HG03469 (cell line): Measurements from ENCODE around the gene ZBTB7C.

Source experiments
- ATAC-seq: cut with Tn5 transposase; IDR thresholded peaks from one replicate; pipeline ENCODE4 v1.9.1; 2021; ENCODE audit warnings: mild to moderate bottlenecking, moderate library complexity, moderate number of reproducible peaks; ENCODE audit not compliant: unreplicated experiment

ZBTB7C gene

DNA sequence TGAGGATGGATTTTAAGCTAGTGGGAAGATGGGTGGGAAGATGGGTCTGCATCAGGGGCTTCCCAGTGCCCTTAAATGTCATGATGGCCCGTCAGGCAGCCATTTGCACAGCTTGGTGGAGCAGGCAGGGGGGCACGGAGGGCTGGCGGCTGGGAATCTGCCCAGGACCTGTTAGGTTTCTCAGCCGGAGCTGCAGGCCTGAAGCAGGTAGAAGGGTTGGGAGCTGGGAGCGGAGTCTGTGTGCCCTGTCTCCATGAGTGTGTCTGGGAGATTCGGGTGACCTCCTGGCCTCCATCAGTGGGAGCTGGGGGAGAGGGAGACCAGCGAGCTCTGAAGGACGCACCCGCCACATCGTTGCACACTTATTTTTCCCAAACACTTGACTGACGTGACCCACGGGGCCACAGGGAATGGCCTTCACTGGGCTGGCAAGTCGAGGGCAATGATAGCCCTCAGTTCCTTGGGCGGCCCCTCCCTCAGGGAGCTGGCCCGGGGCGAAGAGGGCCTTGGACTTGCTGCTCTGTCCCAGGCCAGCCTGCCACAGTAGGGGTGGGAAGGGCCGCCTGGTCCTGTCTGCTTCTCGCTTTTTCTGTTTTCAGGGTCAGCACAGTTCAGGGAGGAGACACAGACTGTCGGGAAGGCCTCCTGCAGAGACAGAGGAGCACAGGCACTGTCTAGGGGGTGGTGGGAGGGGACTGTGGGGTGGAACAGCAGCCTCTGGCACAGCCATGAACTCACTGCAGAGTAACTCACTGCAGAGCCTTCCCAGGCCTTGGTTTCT is 236.8 kb downstream of the ZBTB7C start:
- ATAC-seq: no peak

DNA sequence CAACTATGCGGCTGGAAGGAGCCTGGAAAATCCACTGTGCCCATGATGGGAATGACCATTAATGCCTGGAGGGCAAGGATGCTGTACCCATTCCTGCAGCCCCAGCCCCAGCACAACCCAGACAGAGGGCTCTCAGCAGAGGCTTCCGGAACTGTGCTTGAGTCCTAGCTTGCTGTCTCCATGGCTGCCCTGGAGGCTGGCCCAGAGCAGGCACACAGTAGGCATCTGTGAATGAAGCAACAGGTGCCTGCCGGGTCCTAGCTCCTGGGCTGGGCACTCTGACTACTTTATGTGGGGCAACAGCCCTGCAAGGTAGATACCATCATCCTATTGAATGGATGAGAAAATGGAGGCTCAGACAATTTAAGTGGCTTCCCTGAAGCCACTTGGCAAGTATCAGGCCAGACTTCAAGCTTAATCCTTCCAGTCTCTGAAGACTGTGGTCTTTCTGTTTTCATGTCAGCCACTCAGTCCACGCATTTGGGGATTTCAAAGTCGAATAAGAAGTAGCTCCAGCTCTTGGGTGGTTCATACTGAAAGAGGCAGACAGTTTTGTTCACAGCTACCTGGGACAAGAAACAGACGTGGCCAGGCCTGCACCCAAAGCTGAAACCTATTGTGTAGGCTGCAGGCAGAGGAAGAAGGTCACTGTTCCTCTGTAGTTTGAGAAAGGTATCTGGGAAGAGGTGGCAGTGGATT is 237.5 kb downstream of the ZBTB7C start:
- no peak for ATAC-seq

DNA sequence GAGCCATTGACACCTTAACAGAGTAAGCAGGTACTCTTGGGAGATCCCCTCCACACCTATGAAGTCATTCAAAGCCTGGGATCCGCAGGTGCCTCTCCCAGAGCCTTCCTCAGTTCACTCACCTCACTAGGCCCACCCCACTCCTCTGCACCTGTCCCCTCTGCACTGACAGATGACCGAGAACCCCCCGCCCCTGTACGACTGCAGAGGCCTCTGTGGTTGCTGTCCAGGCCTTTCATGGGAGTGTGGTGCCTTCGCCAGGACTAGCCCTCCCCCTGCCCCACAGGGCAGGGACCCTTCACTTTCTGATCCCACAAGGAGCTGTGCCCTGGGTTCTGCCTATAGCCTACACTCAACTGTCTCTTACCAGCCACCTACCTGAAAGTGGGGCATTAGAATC is 238.5 kb downstream of the ZBTB7C start:
- no peak for ATAC-seq

DNA sequence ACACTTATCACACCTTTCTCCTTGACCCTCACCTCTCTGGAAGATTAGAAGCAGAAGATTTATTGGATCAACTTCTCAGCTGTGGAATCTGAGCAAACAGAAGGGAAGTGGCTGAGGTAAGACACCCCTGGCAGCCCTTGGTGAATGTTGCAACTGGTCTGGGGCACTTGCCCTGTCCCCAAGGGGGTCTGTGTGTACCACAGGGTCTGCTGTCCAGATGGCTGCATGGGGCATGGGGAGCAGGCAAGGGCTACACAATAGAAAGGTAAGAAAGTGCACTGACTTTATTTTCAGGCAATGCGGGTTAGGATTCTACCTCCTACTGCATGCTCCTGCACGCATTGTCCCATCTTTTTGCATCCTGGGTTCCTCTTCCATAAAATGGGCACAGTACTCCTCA is 240.3 kb downstream of the ZBTB7C start:
- no peak for ATAC-seq

DNA sequence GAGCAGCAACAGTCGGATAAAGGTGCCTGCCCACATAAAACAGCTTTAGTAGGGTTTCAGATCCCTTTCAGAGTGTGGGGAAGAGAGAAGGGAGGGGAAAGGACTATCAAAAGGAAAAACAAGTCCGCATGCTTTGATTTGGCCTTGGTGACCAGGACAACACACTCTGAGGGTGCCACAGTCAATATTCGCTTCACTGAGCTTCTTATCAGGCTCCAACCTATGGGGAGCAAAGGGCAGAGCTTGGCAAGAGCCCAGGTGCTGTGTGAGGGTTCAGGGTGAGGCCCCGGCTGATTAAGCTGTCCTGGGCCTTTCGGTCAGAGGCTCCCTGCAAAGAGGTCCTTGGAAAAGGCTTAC is 241.3 kb downstream of the ZBTB7C start:
- ATAC-seq: no peak

DNA sequence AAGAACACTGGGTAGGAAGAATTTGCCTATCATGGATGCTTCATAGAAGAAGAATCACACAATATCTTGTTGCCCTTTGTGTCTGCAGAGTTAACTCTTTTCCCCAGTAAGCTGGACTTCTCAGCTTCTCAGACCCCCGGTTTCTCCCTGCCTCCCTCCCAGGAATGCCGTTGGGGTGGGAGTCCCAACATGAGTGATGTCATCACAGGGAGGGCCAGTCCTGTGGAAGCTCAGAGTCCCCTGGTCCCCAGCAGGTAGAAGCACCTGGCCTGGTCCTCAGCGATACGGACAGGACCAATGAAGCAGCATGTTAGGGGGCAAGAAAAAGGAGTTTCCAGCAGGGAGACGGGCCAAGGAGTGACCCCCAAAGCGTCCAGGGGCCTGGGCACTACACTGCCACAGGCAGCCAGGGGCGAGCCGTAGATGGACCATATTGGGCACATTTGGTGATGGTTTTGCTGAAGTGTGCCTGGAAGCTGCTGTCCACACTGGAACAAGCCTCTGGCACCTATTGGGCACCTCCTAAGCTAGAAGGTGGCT is 242.8 kb downstream of the ZBTB7C start:
- no peak for ATAC-seq

DNA sequence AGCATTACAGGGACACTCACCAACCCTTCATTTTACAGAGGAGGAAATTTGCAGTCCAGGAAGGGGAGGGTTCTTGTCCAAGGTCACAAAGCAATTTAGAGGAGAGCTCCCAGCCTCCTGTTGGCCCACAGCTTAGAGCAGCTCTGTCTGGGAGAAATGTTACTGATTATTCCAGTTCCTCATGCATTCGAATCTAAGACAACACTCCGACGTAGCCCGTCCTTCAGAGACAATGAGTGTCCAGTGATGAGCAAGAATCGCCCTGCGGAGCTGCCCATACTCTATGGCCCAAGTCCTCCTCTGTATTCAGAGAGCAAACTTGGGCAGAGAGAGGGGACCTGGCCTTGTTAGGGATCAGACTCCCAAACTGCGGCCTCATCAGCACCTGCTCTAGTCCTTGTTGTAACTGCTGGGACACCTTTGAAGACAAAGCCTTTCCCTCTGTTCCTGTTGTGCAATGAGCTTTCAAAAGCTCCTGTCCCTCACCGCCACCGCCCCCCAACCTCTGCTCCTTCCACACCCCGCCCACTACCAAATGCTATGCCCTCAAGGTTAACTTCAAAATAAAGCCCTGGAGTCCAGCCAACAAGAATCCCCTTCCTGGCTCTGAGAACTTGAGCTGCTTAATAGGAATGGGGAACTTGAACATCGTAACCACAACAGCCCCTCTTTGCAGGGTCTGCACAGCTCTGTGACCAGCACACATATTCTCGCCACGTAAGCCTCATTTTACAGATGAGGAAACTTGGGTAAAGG is 243.9 kb downstream of the ZBTB7C start:
- no peak for ATAC-seq

DNA sequence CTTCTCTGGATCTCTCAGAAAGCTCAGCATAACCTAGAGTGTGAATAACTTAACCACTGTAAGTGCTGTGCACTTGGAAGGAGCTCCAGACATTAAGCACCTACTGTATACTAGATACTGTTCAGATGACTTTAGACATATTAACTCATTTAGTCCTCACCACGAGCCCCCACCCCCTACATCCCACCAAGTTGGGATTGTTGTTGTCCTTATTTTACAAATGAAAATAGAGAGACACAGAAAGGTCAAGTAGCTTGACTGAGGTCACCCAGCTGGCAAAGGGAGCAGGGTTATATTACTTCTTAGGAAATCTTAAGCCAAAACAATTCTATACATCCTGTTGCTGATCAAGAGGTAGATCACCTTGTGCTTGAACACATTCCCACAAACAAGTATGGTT is 244.5 kb downstream of the ZBTB7C start:
- no peak for ATAC-seq

DNA sequence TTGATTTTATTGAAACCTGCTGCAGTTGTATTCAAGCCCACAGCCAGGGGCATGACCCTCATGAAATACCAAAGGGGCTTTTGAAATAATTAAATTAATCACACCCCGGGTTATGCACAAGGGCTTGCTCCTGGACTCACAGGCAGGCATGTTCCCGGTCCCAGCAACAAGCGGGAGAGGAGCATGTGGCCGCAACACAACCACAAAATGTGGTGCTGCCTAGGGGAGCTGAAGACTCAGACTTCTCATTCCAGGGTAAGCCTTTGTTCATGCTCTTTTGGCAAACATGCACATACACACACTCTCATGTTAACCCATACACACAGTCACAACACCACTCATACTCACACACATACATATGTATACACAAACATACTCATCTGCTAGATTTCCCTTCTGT is 245.1 kb downstream of the ZBTB7C start:
- ATAC-seq: no peak

DNA sequence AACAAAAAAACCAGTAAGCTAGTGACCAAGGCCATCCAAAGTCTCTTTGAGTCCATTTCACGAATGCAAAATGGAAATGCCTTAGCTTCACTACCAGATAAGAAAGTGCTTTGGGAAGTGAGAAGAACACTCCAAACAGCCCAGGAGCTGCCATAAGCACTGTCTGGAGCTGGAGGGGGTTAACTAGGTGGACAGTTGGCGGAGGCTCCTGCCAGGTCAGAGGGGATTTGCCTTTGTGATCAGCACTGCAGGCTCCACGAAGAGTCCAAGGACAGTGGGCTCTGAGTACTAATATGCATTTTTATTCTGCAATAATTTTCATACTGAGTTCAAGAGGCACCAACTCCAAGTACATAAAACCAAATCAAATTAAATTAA is 245.5 kb downstream of the ZBTB7C start:
- ATAC-seq: no peak

DNA sequence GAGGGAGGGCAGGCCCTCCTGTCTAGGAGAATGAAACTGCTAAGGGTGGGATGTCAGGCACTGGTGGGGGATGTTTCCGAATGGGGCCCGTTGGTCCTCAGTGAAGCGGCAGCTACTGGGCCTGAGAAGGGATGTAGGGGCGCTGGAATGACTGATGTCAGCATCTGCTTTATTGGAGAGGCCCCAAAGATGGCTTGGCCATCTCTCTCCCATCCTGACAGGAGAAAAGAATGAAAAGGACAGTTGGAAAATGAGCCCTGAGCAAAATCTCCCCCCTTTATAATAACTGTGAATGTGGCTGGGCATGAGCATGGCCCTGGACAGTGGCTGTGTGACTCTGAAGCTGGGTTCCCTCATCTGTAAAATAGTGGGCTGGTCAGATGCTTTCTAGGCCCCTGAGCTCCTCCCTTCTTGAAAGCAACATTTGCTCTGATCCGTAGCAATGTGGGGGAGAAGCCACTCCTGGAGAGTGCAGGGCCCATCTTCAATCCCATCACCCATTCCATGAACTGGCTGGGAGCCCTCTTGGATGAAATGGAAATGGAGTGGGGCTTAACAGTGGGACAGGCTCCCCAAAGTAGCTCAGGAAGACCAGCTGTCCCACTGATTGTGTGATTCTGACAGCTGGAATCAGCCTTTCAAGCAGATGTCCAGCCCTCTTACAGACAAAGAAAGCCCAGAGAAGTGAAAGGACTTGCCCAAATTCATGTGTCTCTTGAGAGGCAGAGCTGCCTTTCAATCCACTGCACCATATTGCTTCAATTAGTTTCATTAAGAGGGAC is 246.0 kb downstream of the ZBTB7C start:
- ATAC-seq: no peak

DNA sequence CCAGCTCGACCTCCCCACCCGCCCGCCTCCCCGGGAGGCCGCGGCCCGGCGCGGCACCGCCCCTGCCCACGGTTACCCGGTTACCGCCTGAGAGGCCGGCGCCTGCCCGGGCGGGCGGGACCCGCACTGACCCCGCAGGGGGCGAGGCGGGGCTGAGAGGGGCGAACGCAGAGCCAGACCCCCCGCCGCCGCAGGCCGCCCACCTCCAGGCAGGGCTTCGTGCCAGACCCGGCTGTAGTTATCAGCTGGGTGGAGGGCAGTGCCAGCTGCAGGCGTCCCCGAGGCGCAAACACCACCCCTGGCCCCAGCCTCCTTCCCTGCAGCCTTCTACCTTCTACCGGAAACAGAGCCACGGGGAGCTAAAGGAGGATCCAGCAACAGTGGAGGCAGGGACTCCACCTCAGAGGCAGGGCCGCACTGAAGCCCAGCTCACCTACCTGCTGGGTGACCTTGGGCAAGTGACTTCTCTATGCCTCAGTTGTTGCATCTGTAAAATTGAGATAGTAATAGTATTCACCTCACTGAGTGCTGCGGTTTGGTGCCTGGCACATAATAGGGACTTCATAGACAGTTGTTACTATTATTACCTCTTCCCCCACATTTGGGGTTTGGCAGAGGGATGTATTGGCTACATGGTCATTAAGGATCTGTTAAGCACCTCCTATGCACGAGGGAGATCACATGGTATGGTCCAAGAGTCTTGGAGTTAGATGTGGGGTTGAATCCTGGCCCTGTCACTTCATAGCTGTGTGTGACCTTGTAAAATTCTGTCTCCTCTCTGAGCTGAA is 247.1 kb downstream of the ZBTB7C start:
- no peak for ATAC-seq

DNA sequence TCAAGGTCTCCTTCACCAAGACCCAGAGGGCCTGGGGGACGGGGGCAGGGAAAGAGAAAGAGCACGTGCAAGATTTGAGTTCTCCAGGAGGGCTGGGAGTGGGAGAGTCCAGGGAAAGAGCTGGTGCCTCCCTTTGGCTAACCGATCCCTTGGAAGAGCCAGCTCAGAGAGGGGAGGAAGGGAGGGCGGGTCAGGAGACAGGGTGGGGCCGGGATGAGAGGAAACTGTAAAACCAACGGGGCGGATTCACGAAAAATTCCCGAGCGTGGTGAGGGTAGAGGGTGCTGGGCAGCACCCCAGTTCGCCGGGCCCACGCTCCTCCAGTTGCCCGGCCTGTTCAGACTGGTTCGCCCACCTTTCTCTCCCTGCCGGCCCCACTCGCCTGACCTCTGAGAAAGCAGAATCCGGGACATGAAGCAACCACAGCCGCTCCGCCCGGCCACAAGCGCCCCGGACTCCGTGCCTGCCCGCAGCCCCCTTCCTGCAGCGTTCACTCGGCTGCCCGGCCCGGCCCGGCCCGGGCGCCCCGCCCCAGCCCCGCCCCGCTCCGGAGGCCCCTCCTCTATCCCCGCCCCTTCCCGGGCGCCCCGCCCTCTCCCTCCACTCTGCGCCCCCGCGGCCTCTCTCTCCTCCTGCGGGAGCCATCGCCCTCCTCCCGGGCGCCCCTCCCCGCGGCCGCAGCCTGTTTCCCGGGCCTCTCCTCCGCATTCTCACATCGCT is 247.8 kb downstream of the ZBTB7C start:
- no peak for ATAC-seq

DNA sequence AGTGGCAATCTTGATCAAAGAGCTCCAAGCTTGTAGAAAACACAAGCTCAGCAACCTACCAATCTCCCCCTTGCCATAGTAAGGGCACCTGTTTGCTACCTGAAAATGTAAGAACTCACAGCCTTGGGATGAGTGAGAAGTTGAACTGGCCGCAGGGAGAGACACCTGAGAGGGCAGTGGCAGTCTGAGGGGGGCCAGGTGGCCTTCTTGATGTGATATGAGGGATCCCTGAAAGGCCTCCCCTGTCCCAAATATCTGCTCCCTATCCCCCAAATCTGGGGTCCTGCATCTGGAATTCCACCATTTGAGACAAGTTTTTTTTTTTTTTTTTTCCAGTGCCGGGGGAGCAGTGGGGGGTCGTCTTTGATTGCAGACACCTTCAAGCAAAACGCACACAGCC is 248.6 kb downstream of the ZBTB7C start:
- no peak for ATAC-seq

DNA sequence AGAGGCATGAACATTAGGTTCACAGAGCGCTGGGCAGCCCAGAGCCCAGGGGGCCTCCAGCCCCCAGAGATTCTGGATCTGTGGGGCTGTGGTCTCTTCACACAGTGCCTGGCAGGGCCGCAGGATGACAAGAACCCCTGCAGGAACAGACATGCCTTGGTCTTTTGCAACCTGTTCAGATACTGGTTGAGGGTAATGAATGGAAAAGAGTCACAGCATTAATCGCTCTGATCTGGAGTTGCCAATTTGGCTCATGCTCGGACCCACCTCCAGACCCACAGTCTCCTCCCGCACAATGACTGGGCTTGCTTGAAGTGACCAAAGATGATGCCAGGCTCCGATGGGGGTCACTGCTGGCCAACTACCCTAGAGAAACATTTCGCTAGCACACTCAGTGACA is 249.4 kb downstream of the ZBTB7C start:
- ATAC-seq: no peak

DNA sequence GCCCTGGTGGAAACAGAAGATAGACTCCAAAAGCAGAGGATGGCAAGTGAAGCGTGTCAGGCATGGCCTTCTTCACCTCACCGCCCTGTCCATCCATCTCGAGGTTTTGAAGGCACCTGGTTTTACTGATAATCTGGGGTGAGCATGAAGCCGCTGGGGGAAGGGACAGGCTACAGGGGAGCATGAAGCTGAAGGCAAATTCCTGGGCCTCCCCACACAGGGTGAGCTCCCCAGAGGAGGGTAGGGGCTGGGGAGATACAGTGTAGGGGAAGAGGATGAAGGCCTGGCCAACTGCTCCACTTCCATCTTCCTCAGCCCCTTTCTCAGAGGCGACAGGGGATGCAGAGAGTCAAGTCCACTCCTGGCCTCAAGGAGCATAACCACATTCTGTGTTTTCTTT is 250.5 kb downstream of the ZBTB7C start:
- ATAC-seq: no peak

DNA sequence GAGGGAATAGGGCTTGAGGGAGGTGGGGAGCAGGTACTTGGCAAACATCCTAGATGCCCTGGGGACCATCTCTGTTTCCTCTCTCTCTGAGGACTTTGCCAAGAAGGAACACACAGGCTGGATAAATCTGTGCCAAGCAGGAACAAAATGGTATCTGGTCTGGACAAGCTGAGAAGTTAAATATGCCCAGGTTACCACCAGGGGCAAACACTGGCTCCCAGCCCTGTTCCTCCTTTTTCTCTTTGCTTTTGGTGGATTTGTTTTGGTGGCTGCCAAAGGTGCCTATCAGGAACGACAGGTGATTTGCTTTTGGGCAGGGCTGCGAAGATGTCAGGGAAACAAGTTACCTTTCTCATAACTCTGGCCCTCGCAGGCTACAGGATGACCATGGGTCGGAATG is 251.2 kb downstream of the ZBTB7C start:
- ATAC-seq: no peak

DNA sequence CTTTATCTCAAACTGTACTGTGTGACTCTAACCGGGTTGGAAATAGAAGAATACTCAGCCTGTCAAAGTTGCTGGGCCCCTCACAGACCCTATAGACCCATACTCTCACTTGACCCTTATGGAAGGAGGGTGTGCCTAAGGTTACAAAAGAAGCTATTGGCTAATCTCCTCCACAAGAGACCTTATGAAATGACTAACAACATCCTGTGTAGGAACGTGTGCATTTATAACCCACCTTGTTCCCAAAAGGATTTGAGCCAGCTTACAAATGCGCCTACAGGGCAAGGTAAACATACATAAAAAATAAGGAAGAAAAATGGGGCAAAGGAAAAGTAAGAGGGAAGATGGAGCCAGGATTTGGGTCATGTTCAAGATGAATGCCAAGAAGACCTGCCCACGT is 253.3 kb downstream of the ZBTB7C start:
- ATAC-seq: no peak

DNA sequence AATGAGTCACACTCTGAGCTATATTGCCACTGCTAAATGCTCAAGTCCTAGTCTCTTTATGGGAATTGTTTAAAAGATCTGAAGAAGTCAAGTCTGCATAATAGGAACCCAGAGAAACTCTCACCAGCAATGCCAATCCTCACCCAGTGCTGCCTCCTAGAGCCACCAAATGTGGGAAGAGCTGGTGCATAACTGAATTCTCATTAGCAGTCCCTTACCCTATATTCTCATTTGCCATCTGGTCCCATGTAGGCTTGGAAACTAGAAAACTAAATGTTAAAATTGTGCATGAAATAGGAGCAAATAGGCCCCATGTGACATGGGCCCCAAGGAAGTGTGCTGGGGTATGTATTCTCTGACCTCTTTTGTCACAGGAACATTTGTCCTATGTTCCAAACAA is 254.4 kb downstream of the ZBTB7C start:
- ATAC-seq: no peak
